K562 (cell line): ENCODE measurements around the gene AFAP1. TPM values are rescaled to one million over a fixed set of nuclear protein-coding genes. Genes with fewer than 3 reads are reported as not detected.

Experiments
- CEBPZ ChIP-seq: fragments of 150-350 bp; IDR thresholded peaks from 2 replicates; pipeline ENCODE4 v1.6.1; 2014; ENCODE audit warnings: low read depth, mild to moderate bottlenecking, low read length, borderline replicate concordance
- CHD2 ChIP-seq: IDR thresholded peaks from 2 replicates; pipeline ENCODE4 v1.6.1; 2011; ENCODE audit warnings: low read depth, low read length
- CHD4 ChIP-seq: fragments of 200-600 bp; sonication (generic); IDR thresholded peaks from 3 replicates; pipeline ENCODE4 v1.6.1; 2012; ENCODE audit warnings: low read depth, mild to moderate bottlenecking, mixed read lengths, low read length, inconsistent platforms; ENCODE audit not compliant: insufficient read depth, insufficient replicate concordance, poor library complexity, severe bottlenecking
- DLX4 ChIP-seq: fragments of 250-450 bp; sonication (Bioruptor Pico); IDR thresholded peaks from 2 replicates; pipeline ENCODE4 v1.6.1; 2021; ENCODE audit warnings: mild to moderate bottlenecking
- ETS1 ChIP-seq: conservative IDR thresholded peaks from 2 replicates; pipeline ENCODE4 v1.6.1; 2011; ENCODE audit warnings: low read depth, mild to moderate bottlenecking, low read length; ENCODE audit not compliant: control insufficient read depth
- FOSL1 ChIP-seq: fragments of 200-800 bp; sonication (Bioruptor generic); conservative IDR thresholded peaks from 2 replicates; pipeline ENCODE4 v1.6.1; 2016; ENCODE audit warnings: missing genetic modification characterization, missing compliant biosample characterization
- GTF2B ChIP-seq: IDR thresholded peaks from 2 replicates; pipeline ENCODE4 v1.6.1; 2011; ENCODE audit not compliant: insufficient read length; ENCODE audit errors: extremely low read depth
- SMARCC2 ChIP-seq: fragments of 450-650 bp; IDR thresholded peaks from 2 replicates; pipeline ENCODE4 v1.6.1; 2017; ENCODE audit warnings: antibody characterized with exemption, moderate library complexity, mild to moderate bottlenecking, low read depth
- SOX6 ChIP-seq: fragments of 450-650 bp; IDR thresholded peaks from 2 replicates; pipeline ENCODE4 v1.6.1; 2014; ENCODE audit warnings: mild to moderate bottlenecking
- TOE1 ChIP-seq, 2 experiments: fragments of 450-650 bp in 1 of 2; sonication (generic) in 1 of 2; formaldehyde crosslinking in 1 of 2; IDR thresholded peaks; 2 replicates each; pipeline versions ENCODE4 v1.7.1 to v1.8.0; 2016 to 2022; ENCODE audit warnings: borderline replicate concordance in 2 of 2, mild to moderate bottlenecking in 2 of 2, antibody characterized with exemption in 1 of 2, inconsistent platforms in 1 of 2, low read depth in 1 of 2, missing genetic modification reagents in 1 of 2, moderate library complexity in 1 of 2
- YY1 ChIP-seq, 3 experiments: IDR thresholded peaks; 2 replicates each; pipeline ENCODE4 v1.6.1; 2011; ENCODE audit warnings: low read length in 2 of 3, mild to moderate bottlenecking in 2 of 3, moderate library complexity in 2 of 3, borderline replicate concordance in 1 of 3, control low read depth in 1 of 3, low read depth in 1 of 3; ENCODE audit not compliant: insufficient read depth in 3 of 3, insufficient replicate concordance in 2 of 3, control insufficient read depth in 1 of 3, insufficient read length in 1 of 3; ENCODE audit errors: extremely low read depth in 1 of 3
- ZKSCAN8 ChIP-seq: fragments of 200-800 bp; sonication (Bioruptor generic); IDR thresholded peaks from 2 replicates; pipeline ENCODE4 v1.6.1; 2016; ENCODE audit warnings: missing genetic modification characterization, missing compliant biosample characterization
- ZNF23 ChIP-seq: fragments of 250-450 bp; sonication (Bioruptor Pico); IDR thresholded peaks from 2 replicates; pipeline ENCODE4 v1.4.0; 2020; ENCODE audit warnings: mild to moderate bottlenecking
- polyA plus RNA-seq, 8 experiments: library from polyadenylated mRNA; depleted of rRNA in 4 of 8; stranded (reverse) in 5 of 8; unstranded in 3 of 8; fragments of >200 nt; fragmentation: Nextera tagmentation in 2 of 8; fragmentation: Illumina TruSeq in 1 of 8; extraction: Ambion mirVana in 2 of 8; extraction: Trizol in 1 of 8; gene quantifications; 2 replicates each; pipeline versions ENCODE4 v1.2.1 to v1.2.3, GENCODE V29; 2011 to 2014; ENCODE audit warnings: inconsistent platforms in 1 of 8, missing spikeins in 1 of 8
- total RNA-seq, 7 experiments: library from RNA; depleted of rRNA in 6 of 7; stranded (reverse); fragments of >200 nt in 6 of 7; fragmentation: Illumina TruSeq in 2 of 7; extraction: Trizol in 2 of 7; gene quantifications; 2 replicates each; pipeline versions ENCODE4 v1.2.1 to v1.2.3, GENCODE V29; 2011 to 2021; ENCODE audit warnings: low replicate concordance in 1 of 7
- TF ChIP-seq, protein P1 (sequence below): sonication (generic); formaldehyde crosslinking; IDR thresholded peaks from 2 replicates; pipeline ENCODE4 v1.9.0; 2022; ENCODE audit warnings: mild to moderate bottlenecking, missing genetic modification reagents
- TF ChIP-seq, protein P2 (sequence below): fragments of 250-450 bp; sonication (Bioruptor Pico); IDR thresholded peaks from 2 replicates; pipeline ENCODE4 v1.8.0; 2022; ENCODE audit warnings: inconsistent platforms
- TF ChIP-seq, protein P3 (sequence below): sonication (generic); formaldehyde crosslinking; IDR thresholded peaks from 2 replicates; pipeline ENCODE4 v1.8.0; 2023; ENCODE audit warnings: mild to moderate bottlenecking, missing genetic modification reagents

AFAP1 gene
- total and polyA plus RNA-seq, 9 of the 15 experiments (the other 6 are each of a cell fraction or from before 2014, with no cell fraction given): 0.07 to 0.42 (median 0.12) TPM; not detected in 1

- no peak for TF ChIP-seq CEBPZ
- no peak for TF ChIP-seq SMARCC2
- TF ChIP-seq GTF2B: no peak
- no peak for TF ChIP-seq SOX6
- TF ChIP-seq, protein P1, sequence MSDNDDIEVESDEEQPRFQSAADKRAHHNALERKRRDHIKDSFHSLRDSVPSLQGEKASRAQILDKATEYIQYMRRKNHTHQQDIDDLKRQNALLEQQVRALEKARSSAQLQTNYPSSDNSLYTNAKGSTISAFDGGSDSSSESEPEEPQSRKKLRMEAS: peak; percentile 42; the same call in 1 of the 2 replicates
- TF ChIP-seq FOSL1 (tag): no peak
- TF ChIP-seq ETS1: no peak
- TF ChIP-seq CHD2: peak; percentile 92
- TF ChIP-seq DLX4 (CRISPR knock-in tag): no peak
- peak in 1 of 3 experiments; percentile 49 for TF ChIP-seq YY1 (IDR thresholded peaks at IDR 0.05; ENCODE audit: borderline replicate concordance in 1 of 3, control insufficient read depth in 1 of 3, extremely low read depth in 1 of 3, insufficient read depth in 3 of 3, insufficient read length in 1 of 3, insufficient replicate concordance in 2 of 3, low read depth in 1 of 3, low read length in 2 of 3)
- TF ChIP-seq, protein P2, sequence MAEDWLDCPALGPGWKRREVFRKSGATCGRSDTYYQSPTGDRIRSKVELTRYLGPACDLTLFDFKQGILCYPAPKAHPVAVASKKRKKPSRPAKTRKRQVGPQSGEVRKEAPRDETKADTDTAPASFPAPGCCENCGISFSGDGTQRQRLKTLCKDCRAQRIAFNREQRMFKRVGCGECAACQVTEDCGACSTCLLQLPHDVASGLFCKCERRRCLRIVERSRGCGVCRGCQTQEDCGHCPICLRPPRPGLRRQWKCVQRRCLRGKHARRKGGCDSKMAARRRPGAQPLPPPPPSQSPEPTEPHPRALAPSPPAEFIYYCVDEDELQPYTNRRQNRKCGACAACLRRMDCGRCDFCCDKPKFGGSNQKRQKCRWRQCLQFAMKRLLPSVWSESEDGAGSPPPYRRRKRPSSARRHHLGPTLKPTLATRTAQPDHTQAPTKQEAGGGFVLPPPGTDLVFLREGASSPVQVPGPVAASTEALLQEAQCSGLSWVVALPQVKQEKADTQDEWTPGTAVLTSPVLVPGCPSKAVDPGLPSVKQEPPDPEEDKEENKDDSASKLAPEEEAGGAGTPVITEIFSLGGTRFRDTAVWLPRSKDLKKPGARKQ (CRISPR knock-in tag): no peak
- no peak for TF ChIP-seq ZNF23
- no peak for TF ChIP-seq ZKSCAN8
- TF ChIP-seq, protein P3, sequence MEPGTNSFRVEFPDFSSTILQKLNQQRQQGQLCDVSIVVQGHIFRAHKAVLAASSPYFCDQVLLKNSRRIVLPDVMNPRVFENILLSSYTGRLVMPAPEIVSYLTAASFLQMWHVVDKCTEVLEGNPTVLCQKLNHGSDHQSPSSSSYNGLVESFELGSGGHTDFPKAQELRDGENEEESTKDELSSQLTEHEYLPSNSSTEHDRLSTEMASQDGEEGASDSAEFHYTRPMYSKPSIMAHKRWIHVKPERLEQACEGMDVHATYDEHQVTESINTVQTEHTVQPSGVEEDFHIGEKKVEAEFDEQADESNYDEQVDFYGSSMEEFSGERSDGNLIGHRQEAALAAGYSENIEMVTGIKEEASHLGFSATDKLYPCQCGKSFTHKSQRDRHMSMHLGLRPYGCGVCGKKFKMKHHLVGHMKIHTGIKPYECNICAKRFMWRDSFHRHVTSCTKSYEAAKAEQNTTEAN (CRISPR knock-in tag): no peak
- TF ChIP-seq TOE1 (IDR thresholded peaks at IDR 0.05; ENCODE audit: borderline replicate concordance): no peak
- no peak for TF ChIP-seq TOE1 (CRISPR knock-in tag; IDR thresholded peaks at IDR 0.05; ENCODE audit: borderline replicate concordance, low read depth)
- no peak for TF ChIP-seq CHD4
Measured at GRCh38 chr4:7753931-7754465, 185.7 kb downstream of the AFAP1 start (continued).
